Measurements from ENCODE around the gene PSMD11. TPM values are rescaled to one million over a fixed set of nuclear protein-coding genes. Genes with fewer than 3 reads are reported as not detected.
A peak's percentile ranks its signal among the peaks of the same experiment; 100 is the strongest.
"Not testable (repeated sequence)": the region's sequence is repeated elsewhere in the genome, so short reads cannot be mapped to it uniquely, and the experiment has no call there.

The PSMD11 gene
- total RNA-seq, result 200 and 207 TPM in 2 replicates

- Mint-ChIP-seq H3K27me3 (ENCODE audit: low read depth) (peaks cover 5% of the 10 kb centered on the region), H3K9me3 (no peaks in the 10 kb centered on the region), H3K27ac (peak within 1 kb of the TSS; percentile 78), H3K4me3 (ENCODE audit: low read depth) (peak within 1 kb of the TSS; percentile 91), H3K4me1 (ENCODE audit: low read depth) (peaks cover 39% of the 10 kb centered on the region), H3K36me3 (ENCODE audit: low read depth) (peaks cover 40% of the 10 kb centered on the region)
- DNase-seq (ENCODE audit: low spot score), result peak; percentile 98
- intact Hi-C loops (cut with micrococcal nuclease), result loop anchor here (1.0 to 10.0 kb wide), 4 partner anchors 17 to 190 kb away; partner anchors contain the start of genes CDK5R1 and ZNF207
These were observed at the start of gene PSMD11 for GRCh38 chr17:32444301-32445073. Gene PSMD11, plus strand, starts transcription at chr17:32444510. Its CDS starts 14 bp downstream, at chr17:32444524.

GRCh38 chr17:32396343-32396742 is 48.0 kb upstream of the PSMD11 start:
- Mint-ChIP-seq H3K4me1 (ENCODE audit: low read depth) (no peaks in the 10 kb centered on the region), H3K9me3 (no peaks in the 10 kb centered on the region), H3K27me3 (ENCODE audit: low read depth) (no peaks in the 10 kb centered on the region), H3K36me3 (ENCODE audit: low read depth) (peaks cover 7% of the 10 kb centered on the region), H3K4me3 (ENCODE audit: low read depth) (no peak overlapping the region), H3K27ac (no peak overlapping the region)
- intact Hi-C loops (cut with micrococcal nuclease), result no loop called here
- no peak for DNase-seq (ENCODE audit: low spot score)

- Mint-ChIP-seq H3K9me3 (no peaks in the 10 kb centered on the region), H3K36me3 (ENCODE audit: low read depth) (peaks cover 3% of the 10 kb centered on the region), H3K27me3 (ENCODE audit: low read depth) (no peaks in the 10 kb centered on the region), H3K4me1 (ENCODE audit: low read depth) (no peaks in the 10 kb centered on the region), H3K4me3 (ENCODE audit: low read depth) (no peak overlapping the region), H3K27ac (no peak overlapping the region)
- DNase-seq (ENCODE audit: low spot score), result no peak
- intact Hi-C loops (cut with micrococcal nuclease), result no loop called here
These were observed 45.4 kb upstream of the PSMD11 start for GRCh38 chr17:32398946-32399345.

DNA sequence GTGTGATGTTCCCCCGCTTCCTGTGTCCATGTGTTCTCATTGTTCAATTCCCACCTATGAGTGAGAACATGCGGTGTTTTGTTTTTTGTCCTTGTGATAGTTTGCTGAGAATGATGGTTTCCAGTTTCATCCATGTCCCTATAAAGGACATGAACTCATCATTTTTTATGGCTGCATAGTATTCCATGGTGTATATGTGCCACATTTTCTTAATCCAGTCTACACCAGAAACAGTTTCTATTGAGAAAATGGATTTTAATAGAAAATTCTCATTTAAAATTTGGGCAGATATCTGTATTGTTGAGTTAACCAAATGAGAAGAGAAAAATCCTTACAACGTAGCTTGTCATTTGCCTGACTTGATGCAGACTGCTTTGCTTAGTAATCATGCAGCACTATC is 34.2 kb upstream of the PSMD11 start:
- not testable (repeated sequence) for H3K9me3 Mint-ChIP-seq; H3K36me3 Mint-ChIP-seq (ENCODE audit: low read depth); H3K27ac Mint-ChIP-seq

GRCh38 chr17:32426894-32427293 is 17.4 kb upstream of the PSMD11 start:
- Mint-ChIP-seq H3K4me1 (ENCODE audit: low read depth) (no peaks in the 10 kb centered on the region), H3K27ac (no peak overlapping the region), H3K9me3 (peaks cover 27% of the 10 kb centered on the region), H3K4me3 (ENCODE audit: low read depth) (no peak overlapping the region), H3K27me3 (ENCODE audit: low read depth) (peaks cover 3% of the 10 kb centered on the region), H3K36me3 (ENCODE audit: low read depth) (peaks cover 6% of the 10 kb centered on the region)
- no peak for DNase-seq (ENCODE audit: low spot score)
- intact Hi-C loops (cut with micrococcal nuclease), result no loop called here

More for the DNA sequence above, 34.2 kb upstream of the PSMD11 start:
- H3K4me1 Mint-ChIP-seq (ENCODE audit: low read depth); intact Hi-C loops (cut with micrococcal nuclease); H3K4me3 Mint-ChIP-seq (ENCODE audit: low read depth); H3K27me3 Mint-ChIP-seq (ENCODE audit: low read depth); DNase-seq (ENCODE audit: low spot score): not testable (repeated sequence)

- H3K27ac Mint-ChIP-seq, result no peak overlapping the region
- intact Hi-C loops (cut with micrococcal nuclease), result no loop called here
- DNase-seq (ENCODE audit: low spot score), result no peak
- H3K9me3 Mint-ChIP-seq, result peaks cover 27% of the 10 kb centered on the region
- no peak overlapping the region for H3K4me3 Mint-ChIP-seq (ENCODE audit: low read depth)
- H3K4me1 Mint-ChIP-seq (ENCODE audit: low read depth), result no peaks in the 10 kb centered on the region
- peaks cover 3% of the 10 kb centered on the region for H3K27me3 Mint-ChIP-seq (ENCODE audit: low read depth)
- peaks cover 6% of the 10 kb centered on the region for H3K36me3 Mint-ChIP-seq (ENCODE audit: low read depth)
These were observed 14.7 kb upstream of the PSMD11 start for GRCh38 chr17:32429598-32429997.

DNA sequence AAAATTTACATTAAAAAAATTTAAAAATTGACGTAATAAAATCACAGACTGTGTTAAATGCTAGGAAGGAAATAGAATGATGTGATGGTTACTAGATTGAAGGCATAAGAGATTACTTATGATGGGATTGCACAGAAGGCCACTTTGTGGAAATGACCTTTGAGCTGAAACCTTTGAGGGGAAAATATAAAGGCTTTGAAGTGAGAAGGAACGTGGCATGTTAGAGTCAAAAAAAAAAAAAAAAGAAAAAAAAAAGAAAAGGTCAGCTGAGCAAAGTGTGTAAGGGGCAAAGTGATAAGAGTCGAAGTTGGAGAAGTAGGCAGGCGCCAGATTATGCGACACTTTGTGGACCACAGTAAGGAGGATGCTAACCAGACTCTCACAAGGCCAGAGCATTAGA is 3.6 kb upstream of the PSMD11 start:
- intact Hi-C loops (cut with micrococcal nuclease), result loop anchor here (10.0 kb wide), 1 partner anchor 186 kb away; no protein-coding TSS in a partner anchor
- Mint-ChIP-seq H3K36me3 (ENCODE audit: low read depth) (peaks cover 8% of the 10 kb centered on the region), H3K4me1 (ENCODE audit: low read depth) (peaks cover 21% of the 10 kb centered on the region), H3K4me3 (ENCODE audit: low read depth) (no peak overlapping the region), H3K27me3 (ENCODE audit: low read depth) (peaks cover 15% of the 10 kb centered on the region), H3K9me3 (peaks cover 6% of the 10 kb centered on the region), H3K27ac (no peak overlapping the region)
- DNase-seq (ENCODE audit: low spot score), result no peak

- Mint-ChIP-seq H3K27me3 (ENCODE audit: low read depth) (peaks cover 9% of the 10 kb centered on the region), H3K36me3 (ENCODE audit: low read depth) (peaks cover 20% of the 10 kb centered on the region), H3K4me3 (ENCODE audit: low read depth) (no peak overlapping the region), H3K4me1 (ENCODE audit: low read depth) (peaks cover 32% of the 10 kb centered on the region), H3K9me3 (no peaks in the 10 kb centered on the region), H3K27ac (no peak overlapping the region)
- intact Hi-C loops (cut with micrococcal nuclease), result loop anchor here (10.0 kb wide), 1 partner anchor 187 kb away; no protein-coding TSS in a partner anchor
- no peak for DNase-seq (ENCODE audit: low spot score)
These were observed 2.4 kb upstream of the PSMD11 start for GRCh38 chr17:32441886-32442285.

- no peak for DNase-seq (ENCODE audit: low spot score)
- H3K4me3 Mint-ChIP-seq (ENCODE audit: low read depth), result peak overlapping the region; percentile 91
- intact Hi-C loops (cut with micrococcal nuclease), result loop anchor here (1.0 to 10.0 kb wide), 4 partner anchors 17 to 189 kb away; partner anchors contain the start of genes CDK5R1 and ZNF207
- H3K27me3 Mint-ChIP-seq (ENCODE audit: low read depth), result peaks cover 5% of the 10 kb centered on the region
- peaks cover 34% of the 10 kb centered on the region for H3K36me3 Mint-ChIP-seq (ENCODE audit: low read depth)
- H3K9me3 Mint-ChIP-seq, result no peaks in the 10 kb centered on the region
- peaks cover 37% of the 10 kb centered on the region for H3K4me1 Mint-ChIP-seq (ENCODE audit: low read depth)
- H3K27ac Mint-ChIP-seq, result peak overlapping the region; percentile 78
These were observed 446 bp upstream of the PSMD11 start for GRCh38 chr17:32443827-32444300.

GRCh38 chr17:32445074-32445415 is 735 bp downstream of the PSMD11 start:
- Mint-ChIP-seq H3K4me1 (ENCODE audit: low read depth) (peaks cover 43% of the 10 kb centered on the region), H3K9me3 (no peaks in the 10 kb centered on the region), H3K27me3 (ENCODE audit: low read depth) (peaks cover 5% of the 10 kb centered on the region), H3K36me3 (ENCODE audit: low read depth) (peaks cover 45% of the 10 kb centered on the region), H3K4me3 (ENCODE audit: low read depth) (peak overlapping the region; percentile 91), H3K27ac (peak overlapping the region; percentile 78)
- no peak for DNase-seq (ENCODE audit: low spot score)
- intact Hi-C loops (cut with micrococcal nuclease), result loop anchor here (2.0 to 10.0 kb wide), 2 partner anchors 42 to 190 kb away; partner anchors contain the start of gene CDK5R1

DNA sequence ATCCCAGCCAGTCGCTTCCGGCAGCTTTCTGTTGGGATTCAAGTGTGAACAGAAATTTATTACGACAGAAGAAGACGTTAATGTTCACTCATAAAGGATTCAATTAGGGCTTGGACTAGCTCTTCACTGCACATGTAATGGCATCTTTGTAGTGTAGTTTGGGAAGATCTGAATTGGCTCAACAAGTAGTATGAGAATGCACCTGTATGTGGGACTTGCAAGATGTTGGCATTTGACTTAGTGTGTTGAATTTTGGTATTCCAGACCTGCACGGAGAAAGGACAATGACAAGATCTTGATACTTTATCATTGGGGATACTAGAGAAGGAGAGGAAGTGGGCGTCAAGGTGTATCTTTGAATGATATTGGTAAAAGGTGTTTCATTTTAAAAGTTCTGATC is 1.2 kb downstream of the PSMD11 start:
- Mint-ChIP-seq H3K27me3 (ENCODE audit: low read depth) (peaks cover 5% of the 10 kb centered on the region), H3K36me3 (ENCODE audit: low read depth) (peaks cover 48% of the 10 kb centered on the region), H3K27ac (peak overlapping the region; percentile 78), H3K4me1 (ENCODE audit: low read depth) (peaks cover 45% of the 10 kb centered on the region), H3K4me3 (ENCODE audit: low read depth) (peak overlapping the region; percentile 91), H3K9me3 (no peaks in the 10 kb centered on the region)
- DNase-seq (ENCODE audit: low spot score), result no peak
- intact Hi-C loops (cut with micrococcal nuclease), result loop anchor here (2.0 to 10.0 kb wide), 2 partner anchors 41 to 191 kb away; partner anchors contain the start of gene CDK5R1

- peak overlapping the region; percentile 78 for H3K27ac Mint-ChIP-seq
- intact Hi-C loops (cut with micrococcal nuclease), result loop anchor here (2.0 to 10.0 kb wide), 2 partner anchors 41 to 191 kb away; partner anchors contain the start of gene CDK5R1
- H3K4me1 Mint-ChIP-seq (ENCODE audit: low read depth), result peaks cover 42% of the 10 kb centered on the region
These were observed 1.7 kb downstream of the PSMD11 start for GRCh38 chr17:32445971-32446370.

GRCh38 chr17:32446949-32447348 is 2.6 kb downstream of the PSMD11 start:
- DNase-seq (ENCODE audit: low spot score), result no peak
- Mint-ChIP-seq H3K9me3 (no peaks in the 10 kb centered on the region), H3K4me3 (ENCODE audit: low read depth) (peak overlapping the region; percentile 91), H3K27ac (peak overlapping the region; percentile 21), H3K4me1 (ENCODE audit: low read depth) (peaks cover 42% of the 10 kb centered on the region), H3K27me3 (ENCODE audit: low read depth) (peaks cover 3% of the 10 kb centered on the region), H3K36me3 (ENCODE audit: low read depth) (peaks cover 61% of the 10 kb centered on the region)
- intact Hi-C loops (cut with micrococcal nuclease), result loop anchor here (10.0 kb wide), 1 partner anchor 192 kb away; no protein-coding TSS in a partner anchor

More at GRCh38 chr17:32445971-32446370, 1.7 kb downstream of the PSMD11 start:
- DNase-seq (ENCODE audit: low spot score), result no peak
- peaks cover 52% of the 10 kb centered on the region for H3K36me3 Mint-ChIP-seq (ENCODE audit: low read depth)
- H3K27me3 Mint-ChIP-seq (ENCODE audit: low read depth), result peaks cover 5% of the 10 kb centered on the region
- H3K4me3 Mint-ChIP-seq (ENCODE audit: low read depth), result peak overlapping the region; percentile 91
- H3K9me3 Mint-ChIP-seq, result no peaks in the 10 kb centered on the region
